Measurements from ENCODE around the gene CBLL1.

The CBLL1 gene, protein sequence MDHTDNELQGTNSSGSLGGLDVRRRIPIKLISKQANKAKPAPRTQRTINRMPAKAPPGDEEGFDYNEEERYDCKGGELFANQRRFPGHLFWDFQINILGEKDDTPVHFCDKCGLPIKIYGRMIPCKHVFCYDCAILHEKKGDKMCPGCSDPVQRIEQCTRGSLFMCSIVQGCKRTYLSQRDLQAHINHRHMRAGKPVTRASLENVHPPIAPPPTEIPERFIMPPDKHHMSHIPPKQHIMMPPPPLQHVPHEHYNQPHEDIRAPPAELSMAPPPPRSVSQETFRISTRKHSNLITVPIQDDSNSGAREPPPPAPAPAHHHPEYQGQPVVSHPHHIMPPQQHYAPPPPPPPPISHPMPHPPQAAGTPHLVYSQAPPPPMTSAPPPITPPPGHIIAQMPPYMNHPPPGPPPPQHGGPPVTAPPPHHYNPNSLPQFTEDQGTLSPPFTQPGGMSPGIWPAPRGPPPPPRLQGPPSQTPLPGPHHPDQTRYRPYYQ

DNA sequence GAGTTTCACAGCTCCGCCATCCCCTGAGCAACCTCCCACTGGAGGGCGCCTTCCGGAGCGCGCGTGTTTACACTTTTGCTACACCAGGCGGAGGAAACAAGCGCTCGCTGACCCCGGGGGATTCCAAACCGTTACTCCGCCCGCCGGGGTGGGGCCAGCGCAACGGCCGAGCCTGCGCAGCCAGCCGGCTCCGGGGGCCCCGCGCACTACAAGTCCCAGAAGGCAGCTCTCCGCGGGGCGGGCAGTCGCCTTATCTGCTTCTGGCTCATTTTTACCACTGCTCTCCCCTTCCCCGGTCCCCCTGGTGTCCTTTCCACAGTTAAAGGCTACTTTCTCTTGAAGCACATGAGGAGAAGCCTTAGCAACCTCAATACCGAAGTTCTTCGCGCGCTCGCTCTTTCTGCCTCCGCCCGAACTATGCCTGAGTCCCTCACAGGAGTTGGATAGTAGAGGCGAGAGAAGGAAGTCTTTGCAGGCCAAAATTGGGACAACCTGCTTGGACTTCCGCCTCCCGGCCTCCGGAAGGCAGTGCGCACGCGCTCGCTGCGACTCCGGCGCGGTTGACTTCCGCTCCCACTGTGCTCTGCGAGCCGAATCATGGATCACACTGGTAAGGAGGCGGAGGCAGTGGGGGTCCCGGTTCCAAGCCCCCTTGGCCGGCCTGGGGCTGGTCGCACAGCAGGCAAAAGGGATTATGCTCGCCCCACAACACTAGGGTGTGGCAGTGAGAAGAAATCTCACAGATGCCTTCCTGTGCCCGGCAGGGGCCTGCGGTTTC lies at the start of gene CBLL1:
TSS of gene CBLL1 (plus strand) at position 576 of the 778 bp plus-strand sequence. CDS start at position 598, 22 bp downstream.
- DNase-seq, result peak; percentile 98

DNA sequence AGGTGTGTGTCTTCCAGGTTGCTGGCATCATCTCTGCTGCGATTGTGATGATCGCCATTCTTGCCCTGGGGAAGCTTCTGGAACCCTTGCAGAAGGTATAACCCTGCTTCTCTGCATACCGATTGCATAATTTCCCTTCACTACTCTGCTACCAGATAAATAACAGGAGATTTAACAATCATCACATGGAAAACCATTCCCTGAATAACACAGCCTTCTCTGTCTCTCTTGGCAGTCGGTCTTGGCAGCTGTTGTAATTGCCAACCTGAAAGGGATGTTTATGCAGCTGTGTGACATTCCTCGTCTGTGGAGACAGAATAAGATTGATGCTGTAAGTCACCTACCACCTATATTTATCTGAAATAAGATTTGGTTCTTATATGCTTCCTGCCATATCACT lies 49.6 kb upstream of the CBLL1 start:
- no peak for DNase-seq

DNA sequence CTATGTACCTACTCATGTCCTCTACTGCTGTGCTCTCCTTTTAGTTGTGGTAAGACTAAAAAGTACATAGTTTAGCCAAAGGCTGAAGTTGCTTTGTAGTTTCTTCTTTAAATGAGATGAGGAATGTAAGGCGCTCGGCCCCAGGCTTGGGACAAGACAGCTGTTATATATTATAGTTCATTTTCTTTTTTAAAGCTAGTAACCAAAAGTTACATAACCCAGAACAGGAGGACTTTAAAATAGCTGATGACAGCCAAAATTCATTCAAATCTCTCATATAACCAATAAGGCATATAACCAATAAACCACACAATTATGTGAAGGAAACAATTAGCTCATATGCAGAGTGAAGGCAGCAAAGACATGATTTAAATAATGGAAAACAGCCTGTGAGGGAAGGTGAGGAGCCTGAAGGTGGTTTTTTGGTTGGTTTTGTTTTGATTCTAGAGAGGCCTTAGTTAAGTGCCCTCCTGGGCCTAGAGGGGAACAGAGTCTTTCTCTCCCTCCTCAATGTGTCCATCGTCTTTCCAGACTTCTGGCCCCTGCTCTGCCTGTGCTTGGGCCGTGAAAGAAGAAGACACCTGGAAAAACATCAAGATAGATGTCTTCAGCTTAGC lies 47.5 kb upstream of the CBLL1 start:
- DNase-seq, result no peak

DNA sequence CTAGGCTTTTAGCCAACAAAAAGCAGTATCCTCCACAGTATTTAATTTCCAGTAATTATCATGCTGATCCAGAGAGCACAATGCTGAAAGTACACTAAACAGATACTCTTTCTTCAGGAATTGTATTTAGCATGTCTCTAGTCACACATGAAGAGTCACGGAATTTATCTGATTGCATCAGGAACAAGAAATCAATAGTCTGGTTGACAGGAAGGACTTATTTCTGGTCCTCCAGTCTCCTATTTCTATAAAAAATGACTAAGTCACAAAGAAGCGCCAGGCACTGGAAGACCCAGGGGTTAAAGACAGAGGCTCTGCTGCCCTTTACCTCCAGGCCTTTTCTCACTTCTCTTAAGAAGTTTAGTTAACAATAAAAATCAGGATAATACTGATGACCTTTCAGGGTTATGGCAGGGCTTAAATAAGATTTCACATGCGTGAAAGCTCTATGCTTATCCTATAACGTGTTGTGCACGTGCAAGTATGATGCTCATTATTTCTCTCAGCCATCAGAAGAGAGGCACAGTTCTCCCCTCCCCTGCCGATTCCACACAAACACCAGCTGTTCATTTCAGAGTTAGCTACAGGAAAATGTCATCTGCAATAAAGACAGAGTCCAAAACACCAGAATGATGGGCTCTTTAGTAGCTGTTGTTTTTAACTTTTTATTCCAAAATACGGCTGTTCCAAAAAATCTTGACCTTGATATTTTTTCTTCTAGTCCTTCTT lies 46.5 kb upstream of the CBLL1 start:
- DNase-seq, result no peak

DNA sequence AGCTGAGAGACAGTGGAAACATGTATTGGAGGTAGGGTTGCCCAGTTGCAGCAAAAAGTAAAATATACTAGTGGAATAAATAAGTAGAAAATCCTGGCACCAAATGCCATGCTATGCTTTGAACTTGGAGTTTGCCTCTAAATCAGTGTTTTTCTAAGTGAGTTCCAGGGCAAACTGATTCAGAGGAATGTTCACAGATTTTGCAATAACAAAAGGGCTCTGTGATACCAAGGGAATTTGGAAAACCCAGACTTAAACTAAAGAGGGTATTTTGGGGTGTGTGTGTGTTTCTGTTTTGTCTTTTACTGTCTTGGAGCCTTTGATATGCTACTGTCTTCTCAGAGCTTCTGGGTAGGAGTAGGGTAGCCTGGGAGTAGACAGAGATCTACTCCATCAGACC lies 43.4 kb upstream of the CBLL1 start:
- no peak for DNase-seq

DNA sequence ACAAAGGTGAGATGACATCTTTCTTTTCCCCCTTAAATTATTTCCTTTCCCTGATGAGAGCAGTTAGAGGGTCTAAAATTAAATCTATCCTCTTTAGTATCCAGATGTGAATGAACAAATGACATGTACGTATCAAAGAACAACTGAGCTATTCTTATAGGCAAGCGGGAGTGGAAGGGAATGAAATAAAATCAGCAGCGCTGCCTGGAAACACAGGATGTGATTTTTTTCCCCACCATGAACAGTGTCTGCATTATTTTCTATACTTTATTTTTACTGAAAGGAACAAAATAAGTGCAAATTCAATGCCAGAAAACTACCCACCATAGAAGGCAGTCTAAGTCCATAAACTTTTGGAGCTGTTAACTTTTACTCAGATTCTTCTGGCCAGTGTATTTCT lies 42.8 kb upstream of the CBLL1 start:
- no peak for DNase-seq

DNA sequence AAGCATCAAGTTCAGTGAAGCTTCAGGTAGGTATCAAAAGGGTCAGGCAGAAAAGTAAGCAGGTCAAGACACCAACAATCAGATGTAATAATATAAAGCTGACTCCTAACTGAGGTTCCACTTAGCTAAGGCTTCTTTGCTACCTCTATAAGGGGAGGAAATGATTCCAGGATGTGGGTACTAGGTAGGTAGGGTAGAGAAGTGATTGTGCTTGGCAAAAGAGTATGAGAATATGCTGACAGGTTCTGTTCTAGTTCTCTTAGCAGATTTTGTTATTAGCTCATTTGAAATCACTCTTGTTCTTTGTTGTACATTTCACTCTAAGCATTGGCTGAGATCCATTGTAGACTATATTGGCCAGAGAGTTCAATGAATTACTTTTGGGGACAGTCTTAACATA lies 40.7 kb upstream of the CBLL1 start:
- no peak for DNase-seq

DNA sequence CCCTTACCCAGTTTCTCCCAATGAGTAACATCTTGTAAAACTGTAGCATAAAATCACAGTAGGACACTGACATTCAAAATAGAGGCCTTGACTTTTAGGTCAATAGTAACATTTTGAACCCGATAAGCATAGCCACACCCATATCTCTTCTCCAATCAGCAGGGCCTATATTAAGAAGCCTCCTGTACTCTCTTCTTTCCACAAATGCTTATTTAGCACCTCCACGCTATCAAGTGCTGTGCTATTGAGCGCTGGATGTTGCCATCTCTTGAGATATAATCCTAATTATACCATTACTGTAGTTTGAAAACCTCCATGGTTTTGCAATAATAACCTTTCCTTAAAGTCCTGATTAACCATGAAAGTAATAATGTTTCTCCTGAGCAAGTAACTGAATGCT lies 40.1 kb upstream of the CBLL1 start:
- DNase-seq, result no peak

DNA sequence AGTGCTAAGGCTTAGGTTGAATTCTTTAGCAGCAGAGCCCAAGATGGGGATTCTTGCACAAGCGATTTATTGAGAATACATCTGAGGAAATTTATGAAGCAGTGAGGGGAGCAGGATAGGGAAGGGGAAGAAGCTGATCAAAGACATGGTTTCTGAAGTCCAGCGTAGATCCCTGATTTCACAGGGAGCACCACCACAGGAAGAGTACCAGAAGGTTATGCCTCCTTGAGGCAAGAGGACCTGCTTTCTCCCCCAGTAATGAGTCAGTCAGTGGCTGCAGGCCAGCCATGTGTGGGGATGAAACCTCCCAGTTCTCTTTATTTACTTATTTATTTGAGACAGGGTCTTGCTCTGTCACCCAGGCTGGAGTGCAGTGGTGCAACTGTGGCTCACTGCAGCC lies 35.0 kb upstream of the CBLL1 start:
- DNase-seq, result no peak

DNA sequence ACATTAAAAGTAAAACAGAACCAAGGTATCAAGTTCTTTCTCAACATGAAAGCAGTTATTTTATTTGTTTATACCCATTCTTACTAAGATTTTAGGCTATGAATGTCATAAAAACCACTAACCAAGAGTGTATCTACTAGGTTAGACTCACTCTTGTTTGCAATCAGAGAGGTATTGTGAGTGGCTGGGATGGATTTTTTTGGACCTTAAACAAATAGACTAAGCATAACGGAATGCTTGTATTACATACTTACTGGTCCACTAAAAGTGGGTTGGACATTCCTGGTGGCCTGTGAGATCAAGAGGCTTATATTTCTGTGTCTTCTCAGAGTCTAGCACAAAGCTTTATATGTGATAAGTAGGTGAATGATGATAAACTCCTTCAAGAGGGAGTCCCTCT lies 32.6 kb upstream of the CBLL1 start:
- DNase-seq, result no peak

DNA sequence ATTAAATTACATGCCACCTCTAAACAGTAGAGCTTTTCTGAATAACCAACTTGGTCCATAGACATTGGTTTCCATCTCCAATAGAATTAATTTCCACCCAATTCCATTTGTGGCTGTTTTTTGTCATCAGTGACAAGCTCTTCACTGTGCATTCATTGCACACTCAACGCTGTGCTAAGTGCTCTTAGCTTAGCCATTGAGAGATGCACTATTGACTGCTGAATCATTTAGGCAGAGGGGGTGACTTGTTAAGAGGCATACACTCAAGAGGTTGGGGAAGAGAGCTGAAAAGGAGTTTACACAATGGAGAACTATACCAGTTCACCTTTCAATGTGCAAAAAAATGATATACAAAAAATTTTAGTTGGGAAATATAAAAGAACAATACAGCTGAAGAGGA lies 31.9 kb upstream of the CBLL1 start:
- no peak for DNase-seq

DNA sequence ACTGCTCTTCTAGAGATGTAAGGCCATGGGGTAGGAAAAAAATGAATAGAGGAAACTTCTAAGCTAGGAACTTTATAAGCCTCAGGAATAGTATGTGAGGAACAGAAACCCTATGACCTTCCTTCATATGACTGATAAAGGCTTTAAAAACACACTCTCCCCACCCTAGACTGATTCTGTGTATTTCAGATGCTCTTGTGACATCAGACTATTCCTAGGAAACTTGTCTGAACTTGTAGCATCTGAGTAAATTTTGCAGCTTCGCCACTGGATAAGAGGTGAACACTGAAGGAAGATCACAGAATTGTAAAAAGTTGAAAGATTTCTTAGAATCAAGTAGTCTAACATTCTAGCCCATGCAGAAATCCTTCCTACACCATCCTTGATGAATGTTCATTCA lies 31.0 kb upstream of the CBLL1 start:
- no peak for DNase-seq

DNA sequence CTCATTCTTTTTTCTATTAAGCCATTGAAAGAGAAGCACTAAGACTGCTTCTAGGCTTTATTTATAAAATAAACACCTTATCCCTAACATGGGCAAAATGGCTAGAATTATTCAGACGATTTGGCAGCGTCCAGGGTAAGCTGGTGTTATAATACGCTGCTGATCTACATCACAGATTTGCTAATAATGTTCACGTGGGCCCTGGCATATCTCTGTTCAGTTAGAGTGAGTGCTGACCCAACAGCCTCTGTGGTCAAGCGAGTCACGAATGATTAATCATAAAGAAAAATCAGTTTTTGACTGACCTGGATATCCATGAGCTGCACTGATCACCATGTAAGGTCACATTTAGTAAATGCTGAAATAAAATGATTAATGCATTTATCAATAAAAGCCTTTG lies 28.4 kb upstream of the CBLL1 start:
- no peak for DNase-seq

DNA sequence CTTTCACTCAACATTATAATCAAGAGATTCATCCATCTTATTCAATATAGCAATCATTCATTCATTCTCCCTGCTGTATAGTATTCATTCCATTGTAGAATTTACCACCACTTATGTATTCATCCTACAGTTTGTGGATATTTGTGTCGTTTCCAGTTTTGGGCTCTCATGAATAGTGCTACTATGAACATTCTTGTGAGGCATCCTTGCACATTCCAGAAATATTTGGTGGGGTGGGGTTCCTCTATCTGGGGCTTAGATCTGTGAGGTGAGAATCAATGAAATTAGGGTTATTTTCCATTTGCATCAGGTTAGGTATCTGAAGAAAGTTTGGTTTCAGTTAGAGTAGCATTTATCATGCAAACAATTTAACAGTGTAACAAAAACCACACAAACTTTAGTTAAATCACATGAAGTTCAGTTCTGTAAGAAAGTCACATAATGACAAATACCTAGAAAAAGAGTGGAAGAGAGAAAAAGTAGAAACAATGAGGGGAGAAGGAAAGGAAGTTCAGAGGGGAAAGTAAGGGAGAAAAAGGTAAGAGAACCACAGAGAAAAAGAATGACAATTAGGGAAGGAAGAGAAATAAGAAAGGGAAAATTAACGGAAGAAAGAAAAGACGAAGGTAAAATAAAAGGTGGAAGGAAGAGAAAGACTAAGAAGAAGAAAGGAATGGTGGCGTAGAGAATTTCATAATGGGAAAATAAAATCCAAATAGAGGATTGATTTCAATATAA lies 25.3 kb upstream of the CBLL1 start:
- DNase-seq, result no peak

DNA sequence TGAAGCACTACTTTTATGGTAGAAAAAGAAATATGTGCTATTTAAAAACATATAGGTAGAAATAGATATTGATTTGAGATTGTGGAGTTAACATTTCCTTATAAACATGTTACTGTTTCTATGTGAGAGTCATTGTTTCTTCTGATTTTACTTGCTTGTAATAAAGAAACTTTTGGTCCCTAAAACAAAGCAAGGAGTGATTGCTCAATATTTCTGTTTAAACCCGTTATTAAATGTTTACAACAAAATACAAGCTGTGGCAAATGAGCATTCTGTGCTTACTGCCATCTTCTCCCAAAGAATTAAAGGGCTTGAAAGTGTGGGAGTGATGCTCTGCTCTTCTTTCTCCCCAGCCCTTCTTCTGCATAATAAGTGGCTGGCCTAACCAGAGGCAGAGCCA lies 22.7 kb upstream of the CBLL1 start:
- no peak for DNase-seq

DNA sequence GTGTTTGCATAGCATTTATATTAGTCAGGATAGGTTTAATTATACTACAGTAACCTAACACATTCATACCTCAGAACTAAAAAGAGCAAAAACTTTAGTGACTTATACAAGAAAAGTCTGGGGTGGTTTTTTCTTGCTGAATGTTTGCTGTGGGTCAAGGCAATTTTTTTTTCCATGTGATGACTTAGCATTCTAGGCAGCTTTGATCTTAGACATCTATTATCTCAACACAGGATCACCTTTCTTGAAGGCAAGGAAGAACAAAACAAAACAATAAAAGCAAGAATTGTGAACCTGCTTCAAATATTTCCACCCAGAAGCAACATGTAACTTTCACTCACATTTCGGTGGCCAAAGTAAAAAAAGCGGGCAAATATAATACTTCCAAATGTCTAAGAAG lies 20.7 kb upstream of the CBLL1 start:
- no peak for DNase-seq

DNA sequence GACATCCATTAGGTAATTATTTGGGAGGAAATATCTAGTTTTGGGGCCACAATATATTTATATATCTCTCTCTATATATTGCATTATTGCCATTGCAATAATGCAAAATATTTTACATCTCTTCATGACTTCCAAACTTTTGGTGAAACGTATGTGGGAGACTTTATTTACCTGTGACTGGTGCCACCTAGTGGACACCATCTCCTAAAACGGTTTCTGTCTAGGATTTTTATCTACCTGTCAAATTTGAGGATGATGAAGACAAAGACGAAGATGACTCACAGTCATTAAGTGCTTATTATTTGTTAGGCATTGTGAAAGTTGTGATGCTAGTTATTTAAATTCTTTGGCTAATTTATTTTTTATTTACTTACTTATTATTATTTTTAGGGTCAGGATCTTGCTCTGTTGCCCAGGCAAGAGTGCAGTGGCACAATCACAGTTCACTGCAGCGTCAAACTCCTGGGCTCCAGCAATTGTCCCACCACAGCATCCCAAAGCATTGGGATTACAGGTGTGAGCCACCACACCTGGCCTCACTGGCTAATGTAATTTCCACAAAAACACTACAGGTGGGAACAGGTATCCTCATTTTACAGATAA lies 18.7 kb upstream of the CBLL1 start:
- peak; percentile 37 for DNase-seq

DNA sequence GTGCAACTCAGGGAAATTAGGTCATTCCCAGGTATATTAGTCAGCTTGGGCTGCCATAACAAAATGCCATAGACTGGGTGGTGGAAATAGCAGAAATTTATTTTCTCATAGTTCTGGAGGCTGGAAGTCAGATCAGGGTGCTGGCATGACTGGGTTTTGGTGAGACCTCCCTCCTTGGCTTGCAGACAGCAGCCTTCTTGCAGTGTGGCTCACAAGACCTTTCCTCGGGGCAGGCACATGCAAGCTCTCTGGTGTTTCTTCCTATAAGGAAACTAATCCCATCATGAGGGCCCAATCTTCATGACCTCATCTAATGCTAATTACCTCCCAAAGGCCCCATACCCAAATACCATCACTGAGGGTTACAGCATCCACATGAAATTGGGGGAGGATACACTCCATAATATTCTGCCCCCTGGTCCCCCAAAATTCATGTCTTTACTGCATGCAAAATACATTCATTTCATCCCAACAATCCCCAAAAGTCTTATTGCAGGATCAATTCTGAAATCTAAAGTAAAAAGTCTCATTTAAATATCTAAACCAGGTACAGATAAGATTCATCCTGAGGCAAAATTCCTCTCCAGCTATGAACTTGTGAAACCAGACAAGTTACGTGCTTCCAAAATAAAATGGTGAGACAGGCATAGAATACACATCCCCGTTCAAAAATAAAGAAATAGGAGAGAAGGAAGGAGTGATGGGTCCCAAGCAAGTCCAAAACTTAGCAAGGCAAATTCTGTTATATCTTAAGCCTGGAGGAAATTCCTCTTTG lies 17.4 kb upstream of the CBLL1 start:
- no peak for DNase-seq

DNA sequence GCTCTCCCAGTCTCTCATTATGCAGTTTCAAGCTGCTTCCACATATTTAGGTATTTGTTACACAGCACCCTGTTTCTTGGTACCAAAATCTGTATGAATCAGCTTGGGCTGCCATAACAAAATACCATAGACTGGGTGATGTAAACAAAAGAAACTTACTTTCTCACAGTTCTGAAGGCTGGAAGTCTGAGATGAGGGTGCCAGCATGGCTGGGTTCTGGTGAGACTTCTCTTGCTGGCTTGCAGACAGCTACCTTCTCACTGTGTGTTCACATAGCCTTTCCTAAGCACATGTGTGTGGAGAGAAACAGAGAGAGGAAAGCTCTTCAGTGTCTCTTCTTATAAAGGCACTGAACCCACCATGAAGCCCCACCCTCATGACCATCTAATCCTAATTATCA lies 15.7 kb upstream of the CBLL1 start:
- DNase-seq, result no peak

DNA sequence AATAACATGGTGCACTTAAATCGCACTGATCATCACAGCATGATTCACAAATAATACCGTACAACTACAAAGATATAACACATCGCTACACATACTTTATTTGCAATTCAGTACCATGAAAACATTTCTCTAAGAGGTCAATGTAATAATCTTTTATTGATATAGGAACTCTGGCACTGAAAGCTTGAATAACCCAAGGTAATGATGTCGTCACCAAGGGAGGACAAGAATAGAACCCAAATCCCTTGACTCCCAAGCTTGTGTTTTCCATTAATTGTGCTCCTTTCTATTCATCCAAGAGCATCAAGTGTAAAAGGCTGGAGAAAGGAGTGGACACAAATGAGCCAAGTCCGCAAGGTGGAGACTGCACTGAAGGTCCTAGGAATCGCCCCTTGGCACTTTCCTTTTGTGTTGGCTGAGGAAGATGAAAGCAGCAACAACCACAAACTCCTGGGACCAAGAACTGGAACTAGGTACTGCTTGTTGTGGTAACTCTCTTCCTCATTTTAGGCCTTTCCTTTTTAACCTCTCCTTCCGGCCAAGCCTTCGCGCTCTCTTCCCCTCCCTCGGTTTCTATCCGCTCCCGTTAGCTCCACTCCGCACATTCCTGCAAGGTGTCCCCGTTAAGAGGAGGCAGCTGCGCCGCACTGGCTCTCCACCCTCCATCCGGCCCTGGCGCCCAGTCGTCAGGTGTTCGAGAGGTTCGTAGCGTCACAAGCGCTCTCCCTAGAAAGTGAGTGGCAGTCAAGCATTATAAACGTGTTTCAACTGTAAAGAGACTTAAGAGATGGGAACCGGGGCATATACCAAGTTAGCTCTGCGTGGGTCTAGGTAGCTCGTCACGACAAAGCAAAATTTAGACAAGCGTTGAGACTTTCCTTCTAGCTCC lies 1.0 kb upstream of the CBLL1 start:
- no peak for DNase-seq

Measured in activated naive CD4-positive, alpha-beta T cell treated with anti-CD3 and anti-CD28 coated beads, Interleukin-2, amount 50 U/mL, for 16 hours (primary cell).